Breast epithelium (tissue), 3 donors: ENCODE results near the gene ZNF627.

Experiments
- POLR2A ChIP-seq: fragments of 450-650 bp; IDR thresholded peaks from one replicate; pipeline ENCODE4 v1.6.1; 2016; ENCODE audit warnings: antibody characterized with exemption, mild to moderate bottlenecking, moderate library complexity
- POLR2AphosphoS5 ChIP-seq, 3 donors: sonication (generic); formaldehyde crosslinking; IDR thresholded peaks; one replicate each; pipeline ENCODE4 v1.6.1; 2017; ENCODE audit warnings: antibody characterized with exemption in 3 of 3
- TF ChIP-seq, protein P1 (sequence below), 3 donors: fragments of 450-650 bp; IDR thresholded peaks; one replicate each; pipeline ENCODE4 v1.5.1; 2016 to 2017; ENCODE audit warnings: antibody characterized with exemption in 3 of 3, mild to moderate bottlenecking in 3 of 3, moderate library complexity in 3 of 3

GRCh38 chr19:11598103-11598483 lies 810 bp downstream of the ZNF627 start:
- TF ChIP-seq, protein P1, sequence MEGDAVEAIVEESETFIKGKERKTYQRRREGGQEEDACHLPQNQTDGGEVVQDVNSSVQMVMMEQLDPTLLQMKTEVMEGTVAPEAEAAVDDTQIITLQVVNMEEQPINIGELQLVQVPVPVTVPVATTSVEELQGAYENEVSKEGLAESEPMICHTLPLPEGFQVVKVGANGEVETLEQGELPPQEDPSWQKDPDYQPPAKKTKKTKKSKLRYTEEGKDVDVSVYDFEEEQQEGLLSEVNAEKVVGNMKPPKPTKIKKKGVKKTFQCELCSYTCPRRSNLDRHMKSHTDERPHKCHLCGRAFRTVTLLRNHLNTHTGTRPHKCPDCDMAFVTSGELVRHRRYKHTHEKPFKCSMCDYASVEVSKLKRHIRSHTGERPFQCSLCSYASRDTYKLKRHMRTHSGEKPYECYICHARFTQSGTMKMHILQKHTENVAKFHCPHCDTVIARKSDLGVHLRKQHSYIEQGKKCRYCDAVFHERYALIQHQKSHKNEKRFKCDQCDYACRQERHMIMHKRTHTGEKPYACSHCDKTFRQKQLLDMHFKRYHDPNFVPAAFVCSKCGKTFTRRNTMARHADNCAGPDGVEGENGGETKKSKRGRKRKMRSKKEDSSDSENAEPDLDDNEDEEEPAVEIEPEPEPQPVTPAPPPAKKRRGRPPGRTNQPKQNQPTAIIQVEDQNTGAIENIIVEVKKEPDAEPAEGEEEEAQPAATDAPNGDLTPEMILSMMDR (IDR thresholded peaks at IDR 0.05) = no peak
- TF ChIP-seq POLR2A = no peak
- TF ChIP-seq POLR2AphosphoS5 (IDR thresholded peaks at IDR 0.05) = no peak
